ENCODE measurements around the gene AMHR2.

The AMHR2 gene

DNA sequence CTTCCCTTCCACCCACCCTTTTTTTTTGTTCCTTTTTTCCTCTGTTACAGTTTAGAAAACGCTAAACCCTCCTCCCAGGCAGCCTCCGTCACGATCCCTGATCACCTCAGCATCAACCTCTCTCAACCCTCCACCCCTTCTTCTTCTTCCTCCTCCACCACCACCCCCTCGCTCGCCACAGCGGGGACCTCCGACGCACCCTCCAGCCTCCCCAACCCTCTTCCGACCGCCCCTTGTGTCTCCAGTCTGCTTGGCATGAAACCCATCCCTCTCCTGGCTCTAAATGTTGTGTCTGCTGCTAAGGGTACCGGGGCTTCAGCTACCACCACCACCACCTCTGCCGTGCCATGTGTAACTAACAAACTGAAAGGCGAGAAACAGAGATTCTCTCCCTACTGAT lies 51.2 kb downstream of the AMHR2 start:
- in situ Hi-C loops (cut with MboI; ENCODE audit: low sequenced_read_pairs) = loop anchor here (25.0 kb wide), 1 partner anchor 438 kb away; no protein-coding TSS in a partner anchor

DNA sequence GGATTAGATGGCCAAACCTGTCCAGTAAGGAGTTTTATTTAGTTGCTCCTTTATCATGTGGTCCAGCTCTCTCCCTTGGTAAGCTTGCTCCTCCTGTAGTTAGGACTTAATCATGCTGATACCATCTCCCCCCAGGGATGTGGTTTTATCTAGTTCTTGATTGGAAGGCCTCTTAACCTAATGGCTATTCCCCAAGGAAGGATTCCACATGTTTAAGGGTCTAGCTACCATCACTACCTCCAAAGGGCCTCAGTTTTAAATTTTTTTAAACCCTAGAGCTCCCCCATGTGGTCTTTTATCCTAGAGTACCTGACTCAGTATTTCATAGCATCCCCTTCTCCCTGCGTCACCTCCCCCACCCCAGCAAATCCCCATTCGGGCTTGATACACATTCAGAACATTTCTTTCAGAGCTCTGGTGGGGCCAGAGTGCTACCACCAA lies 53.1 kb downstream of the AMHR2 start:
- in situ Hi-C loops (cut with MboI; ENCODE audit: low sequenced_read_pairs) = no loop called here

DNA sequence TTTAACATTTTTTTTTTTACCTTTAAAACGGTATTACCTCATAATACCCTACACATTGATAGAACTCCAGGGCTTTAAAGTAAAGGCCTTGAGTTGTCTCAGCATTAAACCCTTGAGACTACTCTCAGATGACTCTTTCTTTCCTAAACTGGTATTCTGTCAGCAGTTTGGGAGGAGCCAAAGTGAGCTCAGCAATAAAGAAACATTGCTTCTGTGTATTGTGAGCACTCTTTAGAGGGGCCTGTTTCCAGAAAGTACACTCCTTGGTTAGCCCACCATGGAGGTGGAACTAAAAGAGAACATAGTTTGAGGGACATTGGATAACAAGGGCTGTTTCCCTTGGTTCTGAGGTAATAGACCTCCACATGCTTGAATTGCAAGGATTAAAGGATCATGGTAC lies 55.2 kb downstream of the AMHR2 start:
- in situ Hi-C loops (cut with MboI; ENCODE audit: low sequenced_read_pairs) = no loop called here

DNA sequence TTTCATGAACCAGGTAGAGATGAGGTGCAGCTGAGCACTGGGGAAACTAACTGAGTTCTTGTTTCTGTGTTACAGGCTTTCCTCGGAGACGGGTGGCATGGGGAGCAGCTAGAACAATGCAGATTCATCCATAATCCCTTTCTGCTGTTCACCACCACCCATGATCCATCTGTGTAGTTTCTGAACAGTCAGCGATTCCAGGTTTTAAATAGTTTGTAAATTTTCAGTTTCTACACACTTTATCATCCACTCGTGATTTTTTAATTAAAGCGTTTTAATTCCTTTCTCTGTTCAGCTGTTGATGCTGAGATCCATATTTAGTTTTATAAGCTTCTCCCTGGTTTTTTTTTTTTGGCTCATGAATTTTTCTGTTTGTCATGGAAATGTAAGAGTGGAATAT lies 55.7 kb downstream of the AMHR2 start:
- in situ Hi-C loops (cut with MboI; ENCODE audit: low sequenced_read_pairs) = no loop called here

DNA sequence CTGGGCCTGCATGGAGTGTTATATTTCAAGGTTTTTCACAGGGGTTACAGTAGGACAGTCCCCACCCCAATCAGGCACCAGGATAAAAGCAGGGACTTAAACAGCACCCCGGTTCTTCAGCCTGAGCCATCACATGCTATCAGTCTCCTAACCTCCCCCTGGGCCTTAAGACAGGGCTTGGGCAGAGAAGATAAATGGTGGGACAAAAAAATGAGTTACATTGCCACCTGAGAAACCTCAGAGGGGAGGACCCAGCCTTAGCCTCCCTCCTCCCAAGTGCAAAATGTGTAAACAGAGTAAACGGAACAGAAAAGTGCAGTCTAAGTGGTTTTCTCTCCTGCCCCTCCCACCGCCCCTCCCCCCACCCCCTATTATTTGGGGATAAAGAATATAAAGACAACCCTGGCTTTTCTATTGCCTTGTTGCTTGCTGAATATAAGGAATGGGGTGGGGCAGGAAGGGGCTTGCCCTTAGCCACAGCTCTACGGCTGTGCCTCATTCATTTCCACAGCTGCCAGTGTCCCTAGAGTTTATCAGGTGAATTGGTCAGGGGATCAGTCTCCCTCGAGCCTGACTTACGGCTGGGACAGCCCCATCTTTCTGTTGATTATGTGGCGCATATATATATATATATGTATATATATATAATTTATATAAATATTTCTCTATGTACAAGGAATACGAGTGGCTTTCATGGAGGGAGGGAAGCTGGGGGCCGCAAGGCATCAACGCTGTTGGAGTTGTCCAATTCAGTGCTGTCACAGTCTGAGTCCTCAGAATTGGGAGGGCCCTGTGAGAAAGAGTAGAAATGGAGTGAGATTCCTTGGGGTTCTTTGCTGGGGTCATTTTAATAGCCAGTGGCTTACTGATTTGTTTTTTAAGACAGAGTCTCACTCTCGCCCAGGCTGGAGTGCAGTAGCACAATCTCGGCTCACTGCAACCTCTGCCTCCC lies 57.1 kb downstream of the AMHR2 start:
- in situ Hi-C loops (cut with MboI; ENCODE audit: low sequenced_read_pairs) = no loop called here

Measured in HL-60/S4 treated with phorbol 12-myristate 13-acetate at 8.2 ng/mL for 4 days and 3 days (cell line).